GM12891 (cell line): Measurements from ENCODE around the gene LACRT.

Source experiments
- PAX5 ChIP-seq: IDR thresholded peaks from 2 replicates; pipeline ENCODE4 v1.6.1; 2011; ENCODE audit warnings: low read length, moderate library complexity, mild to moderate bottlenecking; ENCODE audit not compliant: insufficient read depth, severe bottlenecking
- POLR2A ChIP-seq: IDR thresholded peaks from 2 replicates; pipeline ENCODE4 v1.6.1; 2011; ENCODE audit warnings: low read depth, low read length, control low read depth
- POLR2AphosphoS5 ChIP-seq: IDR thresholded peaks from 2 replicates; pipeline ENCODE4 v1.6.1; 2011; ENCODE audit warnings: low read depth, low read length, control low read depth
- SPI1 ChIP-seq: IDR thresholded peaks from 2 replicates; pipeline ENCODE4 v1.6.1; 2011; ENCODE audit warnings: low read depth, low read length, control low read depth
- TAF1 ChIP-seq: IDR thresholded peaks from 2 replicates; pipeline ENCODE4 v1.6.1; 2011; ENCODE audit warnings: low read depth, low read length, control low read depth

DNA sequence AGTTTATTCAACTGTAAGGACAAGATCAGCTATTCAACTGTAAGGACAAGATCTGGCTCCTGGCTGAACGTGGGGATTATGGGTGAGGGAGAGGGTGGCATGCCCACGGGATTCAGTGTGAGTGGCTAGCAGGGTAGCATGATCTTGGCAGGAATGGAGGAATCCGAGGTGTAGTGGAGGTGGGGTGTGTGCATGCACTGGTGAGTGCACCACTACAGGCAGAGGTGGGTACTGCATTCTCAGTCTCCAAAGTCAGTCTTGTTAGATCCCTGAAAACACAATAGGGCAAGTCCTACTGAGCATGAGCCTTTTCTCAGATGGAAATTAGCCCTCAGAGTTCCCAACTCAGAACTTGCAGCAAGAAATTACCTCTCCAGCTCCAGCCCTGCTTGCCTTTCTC, 45.7 kb upstream of the LACRT start:
- TF ChIP-seq POLR2AphosphoS5 (no peak), POLR2A (no peak), SPI1 (no peak), PAX5 (no peak), TAF1 (no peak)
